GM19023 (cell line): ENCODE results near the gene FAAP100.

Experiments
- ATAC-seq: cut with Tn5 transposase; IDR thresholded peaks from one replicate; pipeline ENCODE4 v1.9.1; 2021; ENCODE audit warnings: mild to moderate bottlenecking, moderate library complexity; ENCODE audit not compliant: unreplicated experiment

The FAAP100 gene

GRCh38 chr17:81492202-81492601 lies 60.0 kb downstream of the FAAP100 start:
- ATAC-seq, result no peak

DNA sequence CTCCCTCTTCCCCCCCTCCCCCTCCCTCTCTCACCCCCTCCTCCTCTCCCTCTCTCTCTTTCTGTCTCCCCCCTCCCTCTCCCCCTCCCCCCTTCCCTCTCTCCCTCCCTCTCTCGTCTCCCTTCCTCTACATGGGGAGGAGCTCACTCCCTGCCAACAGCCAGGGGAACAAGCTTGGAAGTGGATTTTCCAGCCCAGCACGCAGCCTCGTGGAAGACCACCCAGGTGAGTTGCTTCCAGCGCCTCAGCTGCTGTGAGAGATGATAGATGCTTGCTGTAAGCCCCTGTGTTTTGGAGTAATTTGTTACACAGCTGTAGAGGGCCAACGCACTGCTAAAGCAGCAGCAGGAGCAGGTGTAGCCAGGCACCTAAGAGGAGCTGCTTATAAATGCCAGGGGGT lies 60.4 kb downstream of the FAAP100 start:
- ATAC-seq, result no peak

GRCh38 chr17:81491181-81491581 lies 61.0 kb downstream of the FAAP100 start:
- ATAC-seq, result no peak

DNA sequence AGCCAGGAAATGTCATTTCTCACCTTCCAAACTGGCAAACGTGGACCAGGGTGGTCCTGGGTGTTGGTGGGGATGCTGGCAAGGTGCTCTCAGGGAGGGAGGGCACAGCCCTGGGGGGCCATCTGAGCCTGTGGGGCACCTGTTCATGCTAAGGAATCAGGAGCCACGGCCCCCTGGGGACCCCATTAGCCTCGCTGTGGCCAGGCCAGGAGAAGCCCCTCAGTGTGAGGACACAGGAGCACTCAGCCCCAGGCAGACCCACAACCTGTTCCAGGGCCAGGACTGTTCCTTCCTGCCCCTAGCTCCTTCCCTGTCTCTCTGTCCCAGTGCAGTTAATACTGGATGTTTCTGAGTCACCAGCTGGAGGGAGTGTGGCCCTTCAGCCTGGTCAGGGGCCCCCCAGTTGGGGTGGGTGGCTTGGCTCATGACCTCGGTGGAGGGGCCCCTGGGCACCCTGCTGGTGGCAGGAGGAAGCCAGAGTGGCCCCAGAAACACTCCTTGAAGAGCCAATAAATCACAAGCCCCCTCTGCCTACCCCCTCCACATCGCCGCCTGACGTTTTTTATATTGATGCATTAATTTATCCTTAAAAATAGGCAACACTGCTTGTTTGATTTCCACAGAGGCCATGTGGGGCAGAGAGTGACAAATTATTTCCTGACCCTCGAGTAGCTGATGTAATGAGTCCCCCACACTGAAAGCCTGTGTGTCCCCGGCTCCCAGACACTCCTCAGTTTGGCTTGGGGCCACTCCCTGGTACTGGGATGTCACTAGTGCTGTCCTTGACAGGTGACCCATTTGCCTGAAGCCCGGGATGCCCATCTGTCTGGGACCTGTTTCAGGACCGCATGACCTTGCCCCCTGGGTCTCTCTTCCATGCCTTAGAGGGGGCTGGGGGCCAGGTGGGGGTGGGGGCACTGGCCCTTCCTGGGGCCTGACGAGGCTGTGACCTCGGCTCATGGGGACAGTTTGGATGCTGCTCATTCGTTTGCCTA lies 61.9 kb downstream of the FAAP100 start:
- ATAC-seq, result no peak
